ENCODE data around the gene PCDH8.

Gene PCDH8

GRCh38 chr13:52812941-52813340, 35.5 kb downstream of the PCDH8 start:
- WGBS = 81% methylated on average over 3 of the region's 3 CpGs
- H4K8ac ChIP-seq (ENCODE audit: low read length) = no peak overlapping the region
- H3K4me2 ChIP-seq (ENCODE audit: low read length, poor library complexity, severe bottlenecking) = no peak overlapping the region
- no peaks in the 10 kb centered on the region for H3K36me3 ChIP-seq (ENCODE audit: control insufficient read depth in 1 of 2, insufficient read depth in 2 of 2, low read depth in 1 of 2, low read length in 2 of 2)
- H3K9ac ChIP-seq (ENCODE audit: low read length) = no peak overlapping the region
- no peak overlapping the region for H2BK15ac ChIP-seq (ENCODE audit: low read depth, poor library complexity, severe bottlenecking)
- no peak overlapping the region for H3K14ac ChIP-seq (ENCODE audit: low read length in 2 of 2)
- H3K27me3 ChIP-seq (ENCODE audit: control insufficient read depth in 1 of 2, insufficient read depth in 1 of 2, low read length in 2 of 2) = no peaks in the 10 kb centered on the region
- H2BK12ac ChIP-seq (ENCODE audit: low read length in 2 of 2) = no peak overlapping the region
- H4K91ac ChIP-seq (ENCODE audit: low read length) = no peak overlapping the region
- H3K23ac ChIP-seq (ENCODE audit: low read length in 2 of 2) = no peak overlapping the region
- no peak overlapping the region for H2BK5ac ChIP-seq (ENCODE audit: low read depth, low read length, poor library complexity, severe bottlenecking)
- no peak overlapping the region for H2AFZ ChIP-seq (ENCODE audit: low read depth, low read length)
- no peak overlapping the region for H2AK5ac ChIP-seq (ENCODE audit: low read length, severe bottlenecking)
- no peak overlapping the region for H2BK120ac ChIP-seq (ENCODE audit: low read depth, low read length)
- H3K4me1 ChIP-seq (ENCODE audit: control insufficient read depth, insufficient read depth, low read depth, low read length) = peaks cover 2% of the 10 kb centered on the region
- DNase-seq = no peak
- H3K9me3 ChIP-seq (ENCODE audit: control insufficient read depth, low read length) = no peaks in the 10 kb centered on the region
- no peaks in the 10 kb centered on the region for H3K79me1 ChIP-seq (replicated peaks; ENCODE audit: low read length, poor library complexity, severe bottlenecking)
- no peak overlapping the region for H3K4ac ChIP-seq (ENCODE audit: low read depth in 1 of 2, low read length in 2 of 2)
- H3K4me3 ChIP-seq (ENCODE audit: insufficient read depth in 1 of 2, low read depth in 1 of 2, low read length in 2 of 2) = no peak overlapping the region
- no peak overlapping the region for H3K27ac ChIP-seq (ENCODE audit: low read length, poor library complexity, severe bottlenecking)
- H3K18ac ChIP-seq (ENCODE audit: low read depth in 1 of 2, low read length in 2 of 2) = no peak overlapping the region

GRCh38 chr13:52811841-52812240, 36.6 kb downstream of the PCDH8 start:
- Histone ChIP-seq H3K4me2 (ENCODE audit: low read length, poor library complexity, severe bottlenecking) (no peak overlapping the region), H3K23ac (ENCODE audit: low read length in 2 of 2) (no peak overlapping the region), H3K27me3 (ENCODE audit: control insufficient read depth in 1 of 2, insufficient read depth in 1 of 2, low read length in 2 of 2) (no peaks in the 10 kb centered on the region), H3K4ac (ENCODE audit: low read depth in 1 of 2, low read length in 2 of 2) (no peak overlapping the region), H3K4me1 (ENCODE audit: control insufficient read depth, insufficient read depth, low read depth, low read length) (peaks cover 2% of the 10 kb centered on the region), H4K91ac (ENCODE audit: low read length) (no peak overlapping the region), H3K9ac (ENCODE audit: low read length) (no peak overlapping the region), H3K79me1 (replicated peaks; ENCODE audit: low read length, poor library complexity, severe bottlenecking) (no peaks in the 10 kb centered on the region), H2BK12ac (ENCODE audit: low read length in 2 of 2) (no peak overlapping the region), H3K27ac (ENCODE audit: low read length, poor library complexity, severe bottlenecking) (no peak overlapping the region), H3K9me3 (ENCODE audit: control insufficient read depth, low read length) (no peaks in the 10 kb centered on the region), H3K4me3 (ENCODE audit: insufficient read depth in 1 of 2, low read depth in 1 of 2, low read length in 2 of 2) (no peak overlapping the region), H3K14ac (ENCODE audit: low read length in 2 of 2) (no peak overlapping the region), H3K18ac (ENCODE audit: low read depth in 1 of 2, low read length in 2 of 2) (no peak overlapping the region), H2AK5ac (ENCODE audit: low read length, severe bottlenecking) (no peak overlapping the region), H3K36me3 (ENCODE audit: control insufficient read depth in 1 of 2, insufficient read depth in 2 of 2, low read depth in 1 of 2, low read length in 2 of 2) (no peaks in the 10 kb centered on the region), H2BK120ac (ENCODE audit: low read depth, low read length) (no peak overlapping the region), H2BK15ac (ENCODE audit: low read depth, poor library complexity, severe bottlenecking) (no peak overlapping the region), H4K8ac (ENCODE audit: low read length) (no peak overlapping the region), H2BK5ac (ENCODE audit: low read depth, low read length, poor library complexity, severe bottlenecking) (no peak overlapping the region), H2AFZ (ENCODE audit: low read depth, low read length) (no peak overlapping the region)
- 53% methylated on average over 2 of the region's 4 CpGs for WGBS
- no peak for DNase-seq

GRCh38 chr13:52810526-52810925, 37.9 kb downstream of the PCDH8 start:
- Histone ChIP-seq H3K27ac (ENCODE audit: low read length, poor library complexity, severe bottlenecking) (no peak overlapping the region), H3K27me3 (ENCODE audit: control insufficient read depth in 1 of 2, insufficient read depth in 1 of 2, low read length in 2 of 2) (peaks cover 0 to 2% of the 10 kb centered on the region in 2 experiments), H2AFZ (ENCODE audit: low read depth, low read length) (no peak overlapping the region), H3K18ac (ENCODE audit: low read depth in 1 of 2, low read length in 2 of 2) (no peak overlapping the region), H2BK5ac (ENCODE audit: low read depth, low read length, poor library complexity, severe bottlenecking) (no peak overlapping the region), H3K14ac (ENCODE audit: low read length in 2 of 2) (no peak overlapping the region), H3K9me3 (ENCODE audit: control insufficient read depth, low read length) (no peaks in the 10 kb centered on the region), H3K4me1 (ENCODE audit: control insufficient read depth, insufficient read depth, low read depth, low read length) (peaks cover 2% of the 10 kb centered on the region), H3K4me2 (ENCODE audit: low read length, poor library complexity, severe bottlenecking) (no peak overlapping the region), H3K4ac (ENCODE audit: low read depth in 1 of 2, low read length in 2 of 2) (no peak overlapping the region), H2BK15ac (ENCODE audit: low read depth, poor library complexity, severe bottlenecking) (no peak overlapping the region), H4K8ac (ENCODE audit: low read length) (no peak overlapping the region), H2BK12ac (ENCODE audit: low read length in 2 of 2) (no peak overlapping the region), H4K91ac (ENCODE audit: low read length) (no peak overlapping the region), H3K36me3 (ENCODE audit: control insufficient read depth in 1 of 2, insufficient read depth in 2 of 2, low read depth in 1 of 2, low read length in 2 of 2) (no peaks in the 10 kb centered on the region), H2BK120ac (ENCODE audit: low read depth, low read length) (no peak overlapping the region), H3K23ac (ENCODE audit: low read length in 2 of 2) (no peak overlapping the region), H3K9ac (ENCODE audit: low read length) (no peak overlapping the region), H2AK5ac (ENCODE audit: low read length, severe bottlenecking) (no peak overlapping the region), H3K79me1 (replicated peaks; ENCODE audit: low read length, poor library complexity, severe bottlenecking) (no peaks in the 10 kb centered on the region), H3K4me3 (ENCODE audit: insufficient read depth in 1 of 2, low read depth in 1 of 2, low read length in 2 of 2) (no peak overlapping the region)
- no peak for DNase-seq
- 68% methylated on average over 3 of the region's 3 CpGs for WGBS

DNA sequence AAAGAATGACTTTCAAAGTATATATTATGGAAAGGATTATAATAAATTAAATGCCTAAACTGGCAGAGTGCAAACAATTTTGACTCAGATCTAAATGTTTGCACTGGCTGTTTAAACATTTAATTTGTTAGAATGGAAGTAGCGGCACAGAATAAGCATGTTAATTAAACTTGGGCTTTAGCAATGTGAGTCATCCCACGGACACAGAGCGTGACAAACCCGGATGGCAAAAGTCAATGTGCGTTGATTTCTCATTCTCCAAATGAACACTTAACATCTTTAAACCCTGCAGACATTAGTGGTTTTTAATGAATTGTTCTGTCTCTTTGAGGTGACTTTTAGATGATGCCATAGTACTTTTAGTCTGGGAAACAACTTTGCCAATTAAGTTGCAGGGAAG, 38.4 kb downstream of the PCDH8 start:
- Histone ChIP-seq H4K8ac (ENCODE audit: low read length) (no peak overlapping the region), H3K18ac (ENCODE audit: low read depth in 1 of 2, low read length in 2 of 2) (no peak overlapping the region)

More for the DNA sequence above, 38.4 kb downstream of the PCDH8 start:
- Histone ChIP-seq H3K27me3 (ENCODE audit: control insufficient read depth in 1 of 2, insufficient read depth in 1 of 2, low read length in 2 of 2) (peaks cover 0 to 2% of the 10 kb centered on the region in 2 experiments), H3K27ac (ENCODE audit: low read length, poor library complexity, severe bottlenecking) (no peak overlapping the region), H2BK12ac (ENCODE audit: low read length in 2 of 2) (no peak overlapping the region), H3K4me1 (ENCODE audit: control insufficient read depth, insufficient read depth, low read depth, low read length) (peaks cover 2% of the 10 kb centered on the region), H2AK5ac (ENCODE audit: low read length, severe bottlenecking) (no peak overlapping the region), H3K14ac (ENCODE audit: low read length in 2 of 2) (no peak overlapping the region), H3K9ac (ENCODE audit: low read length) (no peak overlapping the region), H3K4ac (ENCODE audit: low read depth in 1 of 2, low read length in 2 of 2) (no peak overlapping the region), H3K36me3 (ENCODE audit: control insufficient read depth in 1 of 2, insufficient read depth in 2 of 2, low read depth in 1 of 2, low read length in 2 of 2) (no peaks in the 10 kb centered on the region), H3K23ac (ENCODE audit: low read length in 2 of 2) (no peak overlapping the region), H2AFZ (ENCODE audit: low read depth, low read length) (no peak overlapping the region), H3K9me3 (ENCODE audit: control insufficient read depth, low read length) (no peaks in the 10 kb centered on the region), H2BK15ac (ENCODE audit: low read depth, poor library complexity, severe bottlenecking) (no peak overlapping the region), H3K4me2 (ENCODE audit: low read length, poor library complexity, severe bottlenecking) (no peak overlapping the region), H2BK120ac (ENCODE audit: low read depth, low read length) (no peak overlapping the region), H2BK5ac (ENCODE audit: low read depth, low read length, poor library complexity, severe bottlenecking) (no peak overlapping the region), H3K79me1 (replicated peaks; ENCODE audit: low read length, poor library complexity, severe bottlenecking) (no peaks in the 10 kb centered on the region), H4K91ac (ENCODE audit: low read length) (no peak overlapping the region), H3K4me3 (ENCODE audit: insufficient read depth in 1 of 2, low read depth in 1 of 2, low read length in 2 of 2) (no peak overlapping the region)
- DNase-seq = no peak
- 92% methylated on average over 2 of the region's 5 CpGs for WGBS
